ENCODE measurements around the gene BBX.

GRCh38 chr3:107710851-107711250 lies 188.1 kb downstream of the BBX start:
- TF ChIP-seq CTCF (IDR thresholded peaks at IDR 0.05) (no peak), POLR2A (IDR thresholded peaks at IDR 0.05) (no peak)

Data from thyroid gland (tissue), 4 donors.